Ectodermal cell (in vitro differentiated cells): ENCODE measurements around the gene CTIF.

Experiments used
- H3K27ac ChIP-seq: 2 replicates; pipeline ENCODE4 v1.7.0; 2013; ENCODE audit warnings: mild to moderate bottlenecking, low read depth, low read length; ENCODE audit not compliant: insufficient read depth, poor library complexity, severe bottlenecking
- H3K27me3 ChIP-seq: 2 replicates; pipeline ENCODE4 v1.7.0; 2013; ENCODE audit warnings: mild to moderate bottlenecking, low read length; ENCODE audit not compliant: insufficient read depth, control insufficient read depth, poor library complexity, severe bottlenecking
- H3K36me3 ChIP-seq: one replicate; pipeline ENCODE4 v1.7.0; 2013; ENCODE audit warnings: low read length; ENCODE audit not compliant: control insufficient read depth, insufficient read depth
- H3K4me1 ChIP-seq: one replicate; pipeline ENCODE4 v1.7.0; 2013; ENCODE audit warnings: low read length; ENCODE audit not compliant: control insufficient read depth, insufficient read depth
- H3K4me3 ChIP-seq: 2 replicates; pipeline ENCODE4 v1.7.0; 2013; ENCODE audit warnings: low read depth, low read length, control low read depth; ENCODE audit not compliant: insufficient read depth
- H3K9me3 ChIP-seq: 2 replicates; pipeline ENCODE4 v1.7.0; 2013; ENCODE audit warnings: mild to moderate bottlenecking, low read length, moderate library complexity; ENCODE audit not compliant: control insufficient read depth
- WGBS, 2 experiments: methylation state at CpG; one replicate each; pipeline ENCODE4 v1.1.7; 2013; ENCODE audit warnings: missing lambda C conversion rate in 2 of 2; 5-methylcytosine and 5-hydroxymethylcytosine counted together

CTIF gene

DNA sequence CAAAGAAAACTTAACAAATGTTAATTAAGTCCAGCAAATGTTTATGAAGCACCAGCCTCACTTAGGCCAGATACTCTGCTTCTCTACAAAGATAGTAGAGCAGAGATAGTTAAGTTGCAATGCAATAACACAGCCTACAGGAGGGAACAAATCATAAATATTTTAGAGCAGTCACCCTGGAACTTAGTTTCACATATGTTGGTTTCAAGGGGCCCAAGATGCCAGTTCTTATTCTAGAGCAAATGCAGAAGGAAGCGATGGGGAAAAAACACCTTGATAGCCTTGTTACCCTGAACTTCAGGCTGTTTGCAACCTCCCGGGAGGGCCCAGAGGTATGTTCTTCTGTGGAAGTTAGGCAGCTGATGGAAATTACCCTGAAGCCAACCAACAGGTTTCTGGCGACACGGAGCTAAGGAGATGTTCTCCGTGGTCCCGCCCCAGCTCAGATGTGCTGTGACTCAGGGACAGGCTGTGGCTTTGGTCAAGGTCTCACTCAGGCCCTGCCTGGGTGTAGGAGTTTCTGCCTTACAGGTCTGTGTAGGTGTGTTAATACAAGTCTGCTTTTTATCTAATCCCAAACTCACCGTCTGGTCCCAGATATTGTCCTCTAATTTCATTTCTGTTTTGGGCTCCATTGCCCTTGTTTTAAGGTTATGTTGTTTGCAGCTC, 3.8 kb downstream of the CTIF start:
- Histone ChIP-seq H3K27ac (no peak overlapping the region), H3K9me3 (no peaks in the 10 kb centered on the region), H3K4me3 (no peak overlapping the region), H3K4me1 (peaks cover 39% of the 10 kb centered on the region), H3K36me3 (no peaks in the 10 kb centered on the region), H3K27me3 (peaks cover 7% of the 10 kb centered on the region)
- WGBS, 2 experiments: 47 to 48% methylated on average over 6 to 7 of the region's 7 CpGs

- Histone ChIP-seq H3K36me3 (no peaks in the 10 kb centered on the region), H3K27ac (no peak overlapping the region), H3K4me3 (no peak overlapping the region), H3K4me1 (peaks cover 44% of the 10 kb centered on the region), H3K27me3 (peaks cover 7% of the 10 kb centered on the region), H3K9me3 (no peaks in the 10 kb centered on the region)
- 16 to 21% methylated on average over 8 of the region's 8 CpGs for WGBS, 2 experiments
These were observed 4.4 kb downstream of the CTIF start for GRCh38 chr18:48543228-48543627.

- Histone ChIP-seq H3K27me3 (peaks cover 7% of the 10 kb centered on the region), H3K4me3 (no peak overlapping the region), H3K9me3 (no peaks in the 10 kb centered on the region), H3K27ac (no peak overlapping the region), H3K36me3 (no peaks in the 10 kb centered on the region), H3K4me1 (peaks cover 44% of the 10 kb centered on the region)
- WGBS, 2 experiments: 93 to 100% methylated on average over 2 to 3 of the region's 3 CpGs
These were observed 5.3 kb downstream of the CTIF start for GRCh38 chr18:48544116-48544515.

DNA sequence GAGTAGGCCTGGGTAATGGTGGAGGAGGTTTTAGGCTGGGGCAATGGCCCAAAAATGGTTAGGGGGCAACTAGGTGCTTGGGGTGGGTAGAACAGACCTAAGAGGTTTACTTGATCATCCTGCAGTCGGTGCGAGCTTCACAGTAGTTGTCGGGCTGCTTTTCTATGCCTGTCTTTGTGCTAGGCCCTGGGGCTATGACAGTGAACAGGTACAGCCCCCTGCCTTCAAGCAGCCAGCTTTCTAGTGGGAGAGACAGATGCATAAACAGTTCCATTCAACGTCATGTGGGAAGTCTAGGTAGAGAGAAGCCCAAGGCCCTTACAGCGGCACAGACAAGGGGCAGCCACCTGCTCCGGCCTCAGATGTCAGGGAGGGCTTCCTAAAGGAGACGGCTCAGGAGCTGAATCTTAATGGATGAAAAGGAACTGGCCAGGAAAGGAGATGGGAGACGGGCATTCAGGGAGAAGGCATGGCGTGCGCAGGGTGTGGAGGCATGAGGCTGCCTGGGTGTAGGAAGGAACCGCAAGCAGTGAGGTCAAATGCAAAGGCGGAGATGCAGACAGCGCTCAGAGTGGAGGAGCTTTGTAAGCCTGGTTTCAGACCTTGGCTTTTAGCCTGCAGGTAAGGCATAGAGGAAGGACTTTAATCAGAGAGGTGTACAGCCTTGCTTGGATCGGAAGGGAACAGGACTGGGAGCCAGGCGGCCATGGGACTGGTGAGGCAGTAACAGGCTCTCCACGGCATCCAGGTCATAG, 6.0 kb downstream of the CTIF start:
- Histone ChIP-seq H3K36me3 (no peaks in the 10 kb centered on the region), H3K9me3 (no peaks in the 10 kb centered on the region), H3K4me3 (no peak overlapping the region), H3K4me1 (peaks cover 44% of the 10 kb centered on the region), H3K27ac (no peak overlapping the region), H3K27me3 (peaks cover 7% of the 10 kb centered on the region)
- WGBS, 2 experiments: 87 to 90% methylated on average over 16 of the region's 16 CpGs

DNA sequence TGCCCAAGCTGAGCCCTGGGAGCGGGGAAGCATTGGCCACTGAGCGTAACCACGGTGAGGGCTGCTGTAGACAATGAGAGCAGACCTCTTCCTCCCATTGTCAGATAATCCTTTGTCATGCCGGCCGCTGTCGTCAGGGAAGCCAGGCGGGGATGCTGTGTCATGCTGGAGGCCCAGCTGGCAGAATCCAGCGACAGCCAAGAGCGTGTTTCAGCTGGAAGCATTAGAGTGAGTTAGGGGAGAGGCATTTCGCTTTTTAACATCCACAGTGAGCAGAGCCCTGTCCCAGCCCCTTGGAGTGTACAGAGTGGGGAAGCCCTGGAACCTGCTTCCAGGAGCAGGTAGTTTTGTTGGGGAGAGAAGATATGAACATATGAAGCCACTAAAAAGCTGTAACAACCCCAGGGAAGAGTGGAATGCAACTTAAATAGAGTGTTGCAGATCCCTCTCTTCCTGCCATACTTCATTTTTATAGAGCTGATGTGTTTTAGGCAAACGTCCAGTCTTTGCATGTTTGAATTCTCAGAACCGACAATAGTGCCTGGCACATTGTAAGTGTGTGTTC, 7.0 kb downstream of the CTIF start:
- peaks cover 44% of the 10 kb centered on the region for H3K4me1 ChIP-seq
- H3K36me3 ChIP-seq: no peaks in the 10 kb centered on the region
- 12 to 13% methylated on average over 12 of the region's 12 CpGs for WGBS, 2 experiments
- H3K27ac ChIP-seq: peak overlapping the region; percentile 73
- H3K4me3 ChIP-seq: no peak overlapping the region
- H3K27me3 ChIP-seq: peaks cover 7% of the 10 kb centered on the region
- H3K9me3 ChIP-seq: no peaks in the 10 kb centered on the region

- 31 to 41% methylated on average over 6 of the region's 6 CpGs for WGBS, 2 experiments
- Histone ChIP-seq H3K4me3 (no peak overlapping the region), H3K27ac (no peak overlapping the region), H3K36me3 (no peaks in the 10 kb centered on the region), H3K9me3 (no peaks in the 10 kb centered on the region), H3K4me1 (peaks cover 44% of the 10 kb centered on the region), H3K27me3 (peaks cover 7% of the 10 kb centered on the region)
These were observed 7.6 kb downstream of the CTIF start for GRCh38 chr18:48546396-48546795.

GRCh38 chr18:48547531-48547981, 8.7 kb downstream of the CTIF start:
- Histone ChIP-seq H3K9me3 (no peaks in the 10 kb centered on the region), H3K27me3 (no peaks in the 10 kb centered on the region), H3K36me3 (no peaks in the 10 kb centered on the region), H3K4me1 (peaks cover 41% of the 10 kb centered on the region), H3K27ac (no peak overlapping the region), H3K4me3 (no peak overlapping the region)
- 81 to 88% methylated on average over 9 of the region's 9 CpGs for WGBS, 2 experiments

- Histone ChIP-seq H3K36me3 (no peaks in the 10 kb centered on the region), H3K4me1 (peaks cover 37% of the 10 kb centered on the region), H3K9me3 (no peaks in the 10 kb centered on the region), H3K27me3 (no peaks in the 10 kb centered on the region), H3K27ac (no peak overlapping the region), H3K4me3 (no peak overlapping the region)
- WGBS, 2 experiments: 70% methylated on average over 8 of the region's 8 CpGs
These were observed 9.4 kb downstream of the CTIF start for GRCh38 chr18:48548011-48548771.

- Histone ChIP-seq H3K9me3 (no peaks in the 10 kb centered on the region), H3K4me3 (no peak overlapping the region), H3K36me3 (no peaks in the 10 kb centered on the region), H3K4me1 (peaks cover 37% of the 10 kb centered on the region), H3K27ac (no peak overlapping the region), H3K27me3 (no peaks in the 10 kb centered on the region)
- 93 to 97% methylated on average over 4 of the region's 4 CpGs for WGBS, 2 experiments
These were observed 10.1 kb downstream of the CTIF start for GRCh38 chr18:48548921-48549320.
